Duodenal mucosa (tissue), 2 donors: ENCODE data around the gene GRIFIN.
"Not testable (repeated sequence)": the region's sequence is repeated elsewhere in the genome, so short reads cannot be mapped to it uniquely, and the experiment has no call there.

Source experiments
- H3K27ac ChIP-seq: one replicate; pipeline ENCODE4 v1.7.0; 2013; ENCODE audit warnings: low read depth, low read length
- H3K27me3 ChIP-seq, 2 donors: one replicate each; pipeline ENCODE4 v1.7.0; 2013; ENCODE audit warnings: low read length in 2 of 2, control low read depth in 1 of 2; ENCODE audit not compliant: insufficient read depth in 2 of 2, control insufficient read depth in 1 of 2
- H3K36me3 ChIP-seq, 2 donors: one replicate each; pipeline ENCODE4 v1.7.0; 2013; ENCODE audit warnings: low read length in 2 of 2, control low read depth in 1 of 2; ENCODE audit not compliant: insufficient read depth in 2 of 2, control insufficient read depth in 1 of 2
- H3K4me1 ChIP-seq, 2 donors: one replicate each; pipeline ENCODE4 v1.7.0; 2013; ENCODE audit warnings: low read length in 2 of 2, control low read depth in 1 of 2; ENCODE audit not compliant: insufficient read depth in 2 of 2, control insufficient read depth in 1 of 2
- H3K4me3 ChIP-seq, 2 donors: one replicate each; pipeline ENCODE4 v1.7.0; 2013; ENCODE audit warnings: low read length in 2 of 2, low read depth in 1 of 2
- H3K9ac ChIP-seq, 2 donors: one replicate each; pipeline ENCODE4 v1.7.0; 2013; ENCODE audit warnings: low read length in 2 of 2, low read depth in 1 of 2
- H3K9me3 ChIP-seq, 2 donors: one replicate each; pipeline ENCODE4 v1.7.0; 2013; ENCODE audit warnings: low read length in 2 of 2, control low read depth in 1 of 2; ENCODE audit not compliant: control insufficient read depth in 1 of 2

Gene GRIFIN

GRCh38 chr7:2471022-2471329, 5.2 kb downstream of the GRIFIN start:
- Histone ChIP-seq H3K4me1 (peaks cover 0 to 7% of the 10 kb centered on the region in 2 donors), H3K4me3 (no peak overlapping the region), H3K27me3 (peaks cover 0 to 9% of the 10 kb centered on the region in 2 donors), H3K9me3 (no peaks in the 10 kb centered on the region), H3K36me3 (no peaks in the 10 kb centered on the region), H3K9ac (no peak overlapping the region), H3K27ac (no peak overlapping the region)

- no peak overlapping the region for H3K27ac ChIP-seq
- peaks cover 0 to 7% of the 10 kb centered on the region in 2 donors for H3K4me1 ChIP-seq
- no peak overlapping the region for H3K9ac ChIP-seq
- H3K4me3 ChIP-seq: no peak overlapping the region
- peaks cover 0 to 9% of the 10 kb centered on the region in 2 donors for H3K27me3 ChIP-seq
- H3K9me3 ChIP-seq: no peaks in the 10 kb centered on the region
- no peaks in the 10 kb centered on the region for H3K36me3 ChIP-seq
These were observed 5.8 kb downstream of the GRIFIN start for GRCh38 chr7:2470204-2471021.

GRCh38 chr7:2469460-2470203, 6.6 kb downstream of the GRIFIN start:
- H3K9ac ChIP-seq, H3K4me1 ChIP-seq, H3K27me3 ChIP-seq, H3K9me3 ChIP-seq, H3K27ac ChIP-seq, H3K36me3 ChIP-seq, H3K4me3 ChIP-seq: not testable (repeated sequence)

GRCh38 chr7:2468227-2468626, 8.0 kb downstream of the GRIFIN start:
- Histone ChIP-seq H3K27me3 (peaks cover 0 to 9% of the 10 kb centered on the region in 2 donors), H3K27ac (no peak overlapping the region), H3K36me3 (no peaks in the 10 kb centered on the region), H3K4me1 (peaks cover 0 to 7% of the 10 kb centered on the region in 2 donors), H3K9me3 (no peaks in the 10 kb centered on the region), H3K9ac (no peak overlapping the region), H3K4me3 (no peak overlapping the region)

GRCh38 chr7:2466675-2467074, 9.5 kb downstream of the GRIFIN start:
- Histone ChIP-seq H3K27me3 (peaks cover 0 to 9% of the 10 kb centered on the region in 2 donors), H3K4me3 (no peak overlapping the region), H3K4me1 (peaks cover 0 to 7% of the 10 kb centered on the region in 2 donors), H3K9me3 (no peaks in the 10 kb centered on the region), H3K27ac (no peak overlapping the region), H3K9ac (no peak overlapping the region), H3K36me3 (no peaks in the 10 kb centered on the region)

GRCh38 chr7:2465928-2466327, 10.3 kb downstream of the GRIFIN start:
- H3K9ac ChIP-seq: no peak overlapping the region
- no peak overlapping the region for H3K4me3 ChIP-seq
- H3K27me3 ChIP-seq: peaks cover 0 to 9% of the 10 kb centered on the region in 2 donors
- H3K27ac ChIP-seq: no peak overlapping the region
- H3K36me3 ChIP-seq: no peaks in the 10 kb centered on the region
- H3K4me1 ChIP-seq: peaks cover 0 to 4% of the 10 kb centered on the region in 2 donors
- no peaks in the 10 kb centered on the region for H3K9me3 ChIP-seq

GRCh38 chr7:2462731-2463130, 13.5 kb downstream of the GRIFIN start:
- H3K36me3 ChIP-seq: no peaks in the 10 kb centered on the region

GRCh38 chr7:2461268-2462026, 14.8 kb downstream of the GRIFIN start:
- Histone ChIP-seq H3K27ac (no peak overlapping the region), H3K4me3 (no peak overlapping the region), H3K36me3 (no peaks in the 10 kb centered on the region), H3K9me3 (no peaks in the 10 kb centered on the region), H3K4me1 (no peaks in the 10 kb centered on the region), H3K27me3 (no peaks in the 10 kb centered on the region), H3K9ac (no peak overlapping the region)

More at GRCh38 chr7:2462731-2463130, 13.5 kb downstream of the GRIFIN start:
- Histone ChIP-seq H3K27ac (no peak overlapping the region), H3K9ac (no peak overlapping the region), H3K4me3 (no peak overlapping the region), H3K9me3 (no peaks in the 10 kb centered on the region), H3K4me1 (no peaks in the 10 kb centered on the region), H3K27me3 (no peaks in the 10 kb centered on the region)

- H3K4me3 ChIP-seq: no peak overlapping the region
These were observed 15.6 kb downstream of the GRIFIN start for GRCh38 chr7:2460641-2461040.

GRCh38 chr7:2460188-2460587, 16.0 kb downstream of the GRIFIN start:
- no peak overlapping the region for H3K4me3 ChIP-seq
- no peaks in the 10 kb centered on the region for H3K9me3 ChIP-seq
- H3K27me3 ChIP-seq: no peaks in the 10 kb centered on the region
- no peaks in the 10 kb centered on the region for H3K4me1 ChIP-seq
- no peaks in the 10 kb centered on the region for H3K36me3 ChIP-seq
- no peak overlapping the region for H3K9ac ChIP-seq
- no peak overlapping the region for H3K27ac ChIP-seq

More at GRCh38 chr7:2460641-2461040, 15.6 kb downstream of the GRIFIN start:
- H3K27me3 ChIP-seq: no peaks in the 10 kb centered on the region
- H3K9ac ChIP-seq: no peak overlapping the region
- no peaks in the 10 kb centered on the region for H3K36me3 ChIP-seq
- no peaks in the 10 kb centered on the region for H3K4me1 ChIP-seq
- no peaks in the 10 kb centered on the region for H3K9me3 ChIP-seq
- H3K27ac ChIP-seq: no peak overlapping the region
